Neural cell (in vitro differentiated cells): ENCODE data around the gene SLC35G6. TPM values are rescaled to one million over a fixed set of nuclear protein-coding genes. Genes with fewer than 3 reads are reported as not detected.

Experiments
- H2AFZ ChIP-seq: fragments of 200-600, 300-800 bp; sonication (generic), shearing (Covaris generic); 2 replicates; pipeline ENCODE4 v1.6.0; 2014; ENCODE audit warnings: low read depth, mild to moderate bottlenecking, antibody characterized with exemption, low read length, moderate library complexity
- H3F3A ChIP-seq: fragments of 200-600 bp; shearing (Covaris generic); 2 replicates; pipeline ENCODE4 v1.6.1; 2016; ENCODE audit warnings: mild to moderate bottlenecking, moderate library complexity, mixed read lengths, antibody characterized with exemption, low read length; ENCODE audit not compliant: insufficient read depth, poor library complexity, severe bottlenecking
- H3K27ac ChIP-seq: fragments of 200-600, 300-800 bp; sonication (generic), shearing (Covaris generic); 2 replicates; pipeline ENCODE4 v1.5.1; 2014; ENCODE audit warnings: mild to moderate bottlenecking, low read length, moderate library complexity
- H3K27me3 ChIP-seq: fragments of 300-800, 200-600 bp; sonication (generic), shearing (Covaris generic); 2 replicates; pipeline ENCODE4 v1.6.0; 2014; ENCODE audit warnings: mild to moderate bottlenecking, low read depth, low read length, moderate library complexity; ENCODE audit not compliant: insufficient read depth
- H3K36me3 ChIP-seq: fragments of 300-800, 200-600 bp; sonication (generic), shearing (Covaris generic); 2 replicates; pipeline ENCODE4 v1.5.1; 2014; ENCODE audit warnings: mild to moderate bottlenecking, antibody characterized with exemption, low read length, moderate library complexity; ENCODE audit not compliant: insufficient read depth
- H3K4me2 ChIP-seq: fragments of 300-800, 200-600 bp; sonication (generic), shearing (Covaris generic); 2 replicates; pipeline ENCODE4 v1.6.0; 2014; ENCODE audit warnings: mild to moderate bottlenecking, low read length
- H3K4me3 ChIP-seq: fragments of 300-800, 200-600 bp; sonication (generic), shearing (Covaris generic); 2 replicates; pipeline ENCODE4 v1.5.1; 2014; ENCODE audit warnings: mild to moderate bottlenecking, low read length, moderate library complexity
- H3K79me2 ChIP-seq: fragments of 200-600 bp; shearing (Covaris generic); replicated peaks from 2 replicates; pipeline ENCODE4 v1.6.0; 2014; ENCODE audit warnings: mild to moderate bottlenecking, low read length, moderate library complexity; ENCODE audit not compliant: insufficient read depth
- H3K9ac ChIP-seq: fragments of 300-800, 200-600 bp; sonication (generic), shearing (Covaris generic); 2 replicates; pipeline ENCODE4 v1.6.1; 2016; ENCODE audit warnings: mild to moderate bottlenecking, low read length, mixed read lengths
- H3K9me2 ChIP-seq: fragments of 200-600 bp; shearing (Covaris generic); 2 replicates; pipeline ENCODE4 v1.6.1; 2016; ENCODE audit warnings: mild to moderate bottlenecking, low read length, mixed read lengths; ENCODE audit not compliant: insufficient read depth
- H3K9me3 ChIP-seq: fragments of 200-600, 300-800 bp; sonication (generic), shearing (Covaris generic); 2 replicates; pipeline ENCODE4 v1.6.1; 2016; ENCODE audit warnings: mild to moderate bottlenecking, mixed run types, low read length, moderate library complexity, mixed read lengths
- H4K20me1 ChIP-seq: fragments of 200-600 bp; shearing (Covaris generic); 2 replicates; pipeline ENCODE4 v1.6.1; 2016; ENCODE audit warnings: mild to moderate bottlenecking, mixed run types; ENCODE audit not compliant: insufficient read depth
- CTCF ChIP-seq: fragments of 450-650 bp; IDR thresholded peaks from 2 replicates; pipeline ENCODE4 v1.5.1; 2014; ENCODE audit warnings: antibody characterized with exemption, mild to moderate bottlenecking, moderate library complexity; ENCODE audit not compliant: poor library complexity, severe bottlenecking
- EP300 ChIP-seq: fragments of 450-650 bp; conservative IDR thresholded peaks from 2 replicates; pipeline ENCODE4 v1.6.1; 2014; ENCODE audit warnings: antibody characterized with exemption, mild to moderate bottlenecking, moderate library complexity; ENCODE audit not compliant: poor library complexity, severe bottlenecking
- EZH2 ChIP-seq: fragments of 200-600, 300-800 bp; shearing (Covaris generic), sonication (generic); IDR thresholded peaks from 2 replicates; pipeline ENCODE4 v1.6.1; 2014; ENCODE audit warnings: antibody characterized with exemption, low read length, borderline replicate concordance, mild to moderate bottlenecking; ENCODE audit not compliant: insufficient read depth, poor library complexity, severe bottlenecking
- MXI1 ChIP-seq: fragments of 450-650 bp; conservative IDR thresholded peaks from 2 replicates; pipeline ENCODE4 v1.6.1; 2014; ENCODE audit warnings: antibody characterized with exemption, mild to moderate bottlenecking; ENCODE audit not compliant: poor library complexity, severe bottlenecking
- POLR2AphosphoS5 ChIP-seq: IDR thresholded peaks from 2 replicates; pipeline ENCODE4 v1.6.1; 2012
- RAD21 ChIP-seq: fragments of 450-650 bp; conservative IDR thresholded peaks from 2 replicates; pipeline ENCODE4 v1.6.1; 2014; ENCODE audit warnings: antibody characterized with exemption, mild to moderate bottlenecking, moderate library complexity
- REST ChIP-seq: IDR thresholded peaks from 2 replicates; pipeline ENCODE4 v1.6.1; 2012; ENCODE audit warnings: borderline replicate concordance
- SMC3 ChIP-seq: fragments of 450-650 bp; conservative IDR thresholded peaks from 2 replicates; pipeline ENCODE4 v1.6.1; 2014; ENCODE audit warnings: antibody characterized with exemption, mild to moderate bottlenecking, moderate library complexity; ENCODE audit not compliant: poor library complexity
- TAF1 ChIP-seq: IDR thresholded peaks from 2 replicates; pipeline ENCODE4 v1.6.1; 2012; ENCODE audit warnings: low read depth
- polyA plus RNA-seq: library from polyadenylated mRNA; depleted of rRNA; stranded (reverse); fragments of >200 nt; gene quantifications from 2 replicates; pipeline ENCODE4 v1.2.3, GENCODE V29; 2014

Gene SLC35G6
- polyA plus RNA-seq, 1 donor from 2014 or later = not detected

- no peak overlapping the region for H3K27ac ChIP-seq
Observed at GRCh38 chr17:7511108-7511507, 29.9 kb downstream of the SLC35G6 start.

GRCh38 chr17:7512105-7512504 lies 30.9 kb downstream of the SLC35G6 start:
- Histone ChIP-seq H4K20me1 (no peaks in the 10 kb centered on the region), H3K36me3 (no peaks in the 10 kb centered on the region), H3K9me3 (no peaks in the 10 kb centered on the region), H3K4me3 (no peak overlapping the region), H3K79me2 (no peaks in the 10 kb centered on the region), H3K27ac (no peak overlapping the region), H3K4me2 (no peak overlapping the region), H3K9ac (no peak overlapping the region), H2AFZ (no peak overlapping the region), H3F3A (no peaks in the 10 kb centered on the region), H3K27me3 (no peaks in the 10 kb centered on the region), H3K9me2 (no peaks in the 10 kb centered on the region)
- TF ChIP-seq RAD21 (no peak), EZH2 (no peak)

More at GRCh38 chr17:7511108-7511507, 29.9 kb downstream of the SLC35G6 start:
- Histone ChIP-seq H3K4me3 (no peak overlapping the region), H3K27me3 (no peaks in the 10 kb centered on the region), H3K4me2 (no peak overlapping the region), H4K20me1 (no peaks in the 10 kb centered on the region), H3K9me3 (no peaks in the 10 kb centered on the region), H3K9ac (no peak overlapping the region), H3K9me2 (no peaks in the 10 kb centered on the region), H3K79me2 (no peaks in the 10 kb centered on the region), H2AFZ (no peak overlapping the region), H3K36me3 (no peaks in the 10 kb centered on the region), H3F3A (no peaks in the 10 kb centered on the region)
- no peak for TF ChIP-seq POLR2AphosphoS5
- no peak for TF ChIP-seq MXI1
- no peak for TF ChIP-seq TAF1
- TF ChIP-seq REST = no peak
- TF ChIP-seq SMC3 = no peak
- TF ChIP-seq RAD21 = no peak
- no peak for TF ChIP-seq EZH2
- TF ChIP-seq CTCF = no peak
- TF ChIP-seq EP300 = no peak
